H54 (cell line): ENCODE measurements around the gene CTNNA3.

Experiments used
- DNase-seq: peaks from one replicate; pipeline ENCODE4 v3.0.0; 2011; ENCODE audit warnings: low spot score, mixed read lengths; ENCODE audit not compliant: insufficient read length
- FAIRE-seq: peaks from 3 replicates; lab custom pipeline; 2011; peaks lifted over from hg19 to GRCh38; lab: Jason Lieb, UNC
- POLR2A ChIP-seq: IDR thresholded peaks from 2 replicates; pipeline ENCODE4 v1.6.1; 2011; ENCODE audit warnings: low read depth, mild to moderate bottlenecking, low read length

The CTNNA3 gene

DNA sequence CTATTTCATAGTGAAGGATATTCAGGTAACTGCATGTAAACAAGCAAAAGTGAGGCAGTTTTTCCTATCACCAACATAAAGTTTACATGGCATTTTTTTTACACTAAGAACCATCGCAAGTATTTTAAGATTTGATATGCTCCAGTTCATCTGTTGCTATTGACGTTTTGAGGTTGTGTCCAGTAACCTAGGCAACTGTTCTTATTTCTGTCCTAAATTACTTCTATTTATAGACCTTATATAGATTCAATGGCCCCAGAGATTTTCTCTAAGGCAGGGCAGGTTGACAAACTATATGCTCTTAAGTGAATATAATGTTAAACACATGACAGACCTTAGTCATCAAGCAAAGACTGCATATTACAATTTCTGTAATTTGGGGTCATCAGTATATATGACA lies 1600.4 kb downstream of the CTNNA3 start:
- no peak for TF ChIP-seq POLR2A
- FAIRE-seq, result no peak
- no peak for DNase-seq

DNA sequence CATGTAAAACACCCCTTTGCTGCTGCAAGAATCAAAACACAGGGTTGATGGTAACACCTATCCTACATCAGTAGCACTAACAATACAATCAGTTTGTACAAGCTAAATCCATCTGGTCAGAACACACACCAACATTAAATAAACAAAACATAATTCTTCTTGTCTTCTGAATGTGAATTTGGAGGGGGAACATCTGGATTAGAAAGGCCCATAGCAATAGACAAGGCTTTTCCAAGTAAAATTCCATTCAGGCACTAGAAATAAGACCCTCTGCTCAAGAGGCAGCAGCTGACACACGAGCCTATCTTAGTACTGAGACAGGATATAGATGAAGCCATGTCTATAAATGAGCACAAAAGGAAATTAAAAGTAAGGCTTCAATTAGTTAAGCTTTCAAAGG lies 1610.1 kb downstream of the CTNNA3 start:
- FAIRE-seq, result no peak
- no peak for DNase-seq
- TF ChIP-seq POLR2A, result no peak

DNA sequence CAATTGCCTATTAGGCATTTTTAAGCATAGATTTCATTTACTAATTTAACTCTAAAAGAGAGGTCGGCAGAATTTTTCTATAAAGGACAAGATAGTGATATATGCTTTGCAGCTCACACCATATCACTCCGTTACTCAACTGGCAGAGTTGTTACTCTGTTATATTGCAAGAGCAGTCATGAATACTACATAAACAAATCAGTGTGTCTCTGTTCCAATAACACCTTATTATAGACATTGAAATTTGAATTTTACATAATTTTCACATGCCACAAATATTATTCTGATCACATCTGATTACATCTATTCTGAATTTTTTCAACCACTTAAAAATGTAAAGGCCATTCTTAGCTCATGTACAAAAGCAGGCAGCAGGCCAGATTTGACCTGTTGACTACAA lies 1624.1 kb downstream of the CTNNA3 start:
- TF ChIP-seq POLR2A, result no peak
- FAIRE-seq (no peak), DNase-seq (no peak)

DNA sequence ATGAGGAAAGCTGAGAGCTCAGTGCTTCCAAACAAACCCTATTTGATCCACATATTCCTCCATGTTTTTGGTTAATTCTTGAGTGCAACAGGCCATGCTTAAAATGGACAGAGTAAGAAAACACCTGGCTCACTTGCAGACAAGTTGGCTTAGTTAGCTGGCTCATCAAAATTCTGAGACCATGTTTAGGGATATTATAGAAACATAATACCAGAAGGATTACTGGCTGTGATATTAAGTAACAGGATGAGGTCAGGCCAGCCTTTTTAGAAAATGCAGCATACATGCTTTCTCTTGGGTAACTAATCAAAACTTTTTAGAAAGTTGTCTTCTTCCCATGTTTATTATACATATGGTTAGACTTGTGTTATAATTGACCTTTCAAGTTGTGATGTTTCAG lies 1637.4 kb downstream of the CTNNA3 start:
- FAIRE-seq, result no peak
- DNase-seq, result no peak
- TF ChIP-seq POLR2A, result no peak

DNA sequence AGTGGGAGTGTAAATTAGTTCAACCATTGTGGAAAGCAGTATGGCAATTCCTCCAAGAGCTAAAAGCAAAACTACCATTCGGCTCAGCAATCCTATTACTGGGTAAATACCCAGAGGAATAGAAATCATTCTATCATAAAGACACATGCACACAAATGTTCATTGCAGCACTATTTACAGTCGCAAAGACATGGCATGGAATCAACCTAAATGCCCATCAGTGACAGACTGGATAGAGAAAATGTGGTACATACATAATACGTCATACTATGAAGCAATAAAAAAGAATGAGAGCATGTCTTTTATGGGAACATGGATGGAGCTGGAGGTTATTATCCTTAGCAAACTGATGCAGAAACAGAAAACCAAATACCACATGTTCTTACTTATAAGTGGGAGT lies 1646.7 kb downstream of the CTNNA3 start:
- TF ChIP-seq POLR2A, result no peak
- no peak for FAIRE-seq
- no peak for DNase-seq

DNA sequence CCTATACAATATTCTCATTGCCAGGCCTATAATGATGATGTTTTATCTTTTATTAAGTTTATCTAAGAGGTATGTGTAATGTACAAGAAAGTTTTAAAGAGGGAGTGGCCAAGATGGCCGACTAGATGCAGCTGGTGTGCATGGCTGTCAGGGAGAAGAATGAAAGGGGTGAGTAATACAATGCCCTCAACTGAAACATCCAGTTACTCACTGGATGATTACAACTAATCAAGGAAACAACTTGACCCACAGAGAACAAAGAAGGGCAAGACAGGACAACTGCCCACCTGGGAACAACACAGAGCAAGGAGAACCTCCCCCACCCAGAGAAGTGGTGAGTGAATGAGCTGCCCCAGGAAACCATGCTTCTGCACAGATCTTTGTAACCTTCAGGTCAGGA lies 1650.1 kb downstream of the CTNNA3 start:
- FAIRE-seq (no peak), DNase-seq (no peak)
- TF ChIP-seq POLR2A, result no peak

DNA sequence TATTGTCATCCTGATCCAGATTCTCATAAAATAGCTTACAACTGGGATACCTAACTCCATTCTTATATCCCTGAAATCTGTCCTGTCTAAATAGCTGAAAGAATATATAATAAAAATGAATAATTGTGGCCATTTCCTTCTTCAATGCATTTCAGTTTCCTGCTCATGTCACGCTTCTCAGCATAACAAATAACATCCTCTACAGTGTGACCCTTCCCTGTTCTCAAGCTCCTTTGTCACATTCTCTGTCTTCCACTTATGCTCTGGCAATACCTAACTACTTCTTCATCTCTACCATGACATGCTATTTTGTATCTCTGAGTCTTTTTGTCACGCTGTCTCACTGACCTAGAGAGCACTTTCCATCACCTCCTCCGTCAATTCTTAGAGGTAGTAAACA lies 1654.2 kb downstream of the CTNNA3 start:
- no peak for TF ChIP-seq POLR2A
- no peak for FAIRE-seq
- DNase-seq, result no peak

DNA sequence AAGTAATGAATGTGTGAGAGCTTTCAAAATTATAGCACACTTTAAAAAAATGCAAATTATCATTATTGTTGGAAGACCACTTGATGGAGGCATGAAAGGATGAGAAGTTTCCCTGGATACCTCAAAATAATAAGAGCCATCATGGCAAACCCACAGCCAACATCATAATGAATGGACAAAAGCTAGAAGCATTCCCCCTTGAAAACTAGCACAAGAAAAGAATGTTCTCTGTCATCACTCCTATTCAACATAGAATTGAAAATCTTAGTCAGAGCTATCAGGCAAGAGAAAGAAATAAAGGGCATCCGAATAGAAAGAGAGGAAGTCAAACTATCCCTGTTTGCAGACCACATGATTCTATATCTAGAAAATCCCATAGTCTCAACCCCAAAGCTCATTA lies 1657.4 kb downstream of the CTNNA3 start:
- FAIRE-seq (no peak), DNase-seq (no peak)
- no peak for TF ChIP-seq POLR2A

DNA sequence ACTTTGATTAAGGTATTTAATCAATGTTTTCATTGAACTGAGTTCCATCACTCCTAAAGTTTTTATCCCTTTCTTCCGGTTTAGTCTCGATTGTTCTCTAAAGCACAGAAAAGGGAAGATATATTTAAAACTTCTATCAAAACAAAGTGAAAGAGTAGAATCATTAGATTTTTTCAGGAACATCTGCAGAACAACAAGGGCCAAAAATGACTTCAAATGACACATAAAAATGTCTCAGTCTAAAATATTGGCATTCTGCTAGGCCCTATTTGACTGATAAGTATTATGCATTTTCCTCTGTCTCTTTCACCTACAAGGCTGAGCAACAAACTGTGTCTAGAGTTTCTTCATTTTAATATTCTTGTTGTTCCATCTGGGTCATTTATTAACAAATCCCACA lies 1669.7 kb downstream of the CTNNA3 start:
- DNase-seq (no peak), FAIRE-seq (no peak)
- no peak for TF ChIP-seq POLR2A

DNA sequence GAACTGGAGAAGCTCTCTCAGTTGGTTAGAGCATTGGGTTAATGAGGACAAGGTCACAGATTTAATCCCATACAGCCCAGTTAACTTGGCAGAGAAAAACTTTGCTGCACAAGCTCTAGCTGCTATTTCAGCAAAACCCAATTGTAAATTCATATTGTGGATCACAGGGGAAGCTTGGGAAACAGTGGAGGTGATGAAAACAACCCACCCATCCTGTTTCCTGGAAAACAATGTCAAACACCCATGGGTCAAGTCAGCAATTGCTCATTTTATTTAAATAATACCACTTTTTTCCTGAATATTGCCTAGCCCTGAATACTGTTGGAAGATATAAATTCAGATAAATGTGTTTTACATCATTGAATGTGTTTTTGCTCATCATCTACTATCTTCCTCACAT lies 1670.8 kb downstream of the CTNNA3 start:
- FAIRE-seq (no peak), DNase-seq (no peak)
- TF ChIP-seq POLR2A, result no peak

DNA sequence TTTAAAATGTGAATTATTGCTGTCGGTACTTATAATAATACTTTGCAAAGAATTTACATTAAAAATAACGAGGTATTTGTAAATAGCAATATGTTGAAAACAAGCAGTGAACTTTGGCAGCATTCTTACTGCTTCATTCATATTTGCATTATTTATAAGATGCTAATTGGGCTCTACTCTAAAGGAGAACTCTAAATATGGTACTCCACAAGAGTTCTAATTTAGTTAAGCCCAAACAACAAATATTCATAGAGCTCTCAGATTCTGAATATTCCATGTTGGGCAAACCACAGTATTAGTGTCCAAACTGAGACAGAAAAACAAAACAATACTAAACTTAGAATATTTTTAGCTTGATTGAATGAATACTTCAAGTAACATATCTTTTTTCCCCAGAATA lies 1674.6 kb downstream of the CTNNA3 start:
- no peak for TF ChIP-seq POLR2A
- no peak for FAIRE-seq
- DNase-seq, result no peak

DNA sequence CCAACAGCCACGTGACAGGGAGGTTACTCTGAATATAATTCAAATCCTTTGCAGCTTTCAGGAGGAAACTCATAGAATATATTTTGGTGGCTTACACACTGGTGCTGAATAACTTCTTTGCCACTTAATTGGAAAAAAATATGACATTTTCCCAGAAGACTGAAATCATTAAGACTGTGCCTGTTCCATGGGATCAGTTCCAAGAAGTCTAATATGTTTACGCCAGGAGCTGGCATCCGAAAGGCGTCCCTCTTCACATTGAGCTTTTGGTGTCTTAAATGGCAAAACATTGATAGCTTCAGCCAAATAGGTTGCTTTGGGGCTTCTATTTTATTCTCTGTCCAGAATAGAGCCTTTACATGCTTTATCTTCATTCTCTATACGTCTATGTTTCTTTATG lies 1687.8 kb downstream of the CTNNA3 start:
- no peak for TF ChIP-seq POLR2A
- no peak for DNase-seq
- no peak for FAIRE-seq

DNA sequence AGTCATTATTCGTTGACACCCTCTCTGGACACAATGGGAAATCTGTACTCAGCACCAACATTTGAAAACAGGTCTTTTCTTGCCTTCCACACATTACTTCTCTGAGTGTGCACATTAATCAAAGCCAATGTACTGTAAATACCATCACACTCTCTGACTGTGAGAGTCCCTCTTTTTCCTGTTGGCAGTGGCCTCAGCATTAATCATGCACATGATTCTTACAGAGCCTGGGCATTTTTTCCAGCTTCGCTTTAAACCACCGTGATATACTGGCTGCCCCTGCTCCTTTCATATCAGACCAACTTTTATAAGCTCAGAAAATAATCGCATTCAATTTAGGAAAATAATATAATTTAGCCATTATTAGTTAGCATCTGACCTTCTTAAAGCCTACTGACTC lies 1689.6 kb downstream of the CTNNA3 start:
- no peak for DNase-seq

DNA sequence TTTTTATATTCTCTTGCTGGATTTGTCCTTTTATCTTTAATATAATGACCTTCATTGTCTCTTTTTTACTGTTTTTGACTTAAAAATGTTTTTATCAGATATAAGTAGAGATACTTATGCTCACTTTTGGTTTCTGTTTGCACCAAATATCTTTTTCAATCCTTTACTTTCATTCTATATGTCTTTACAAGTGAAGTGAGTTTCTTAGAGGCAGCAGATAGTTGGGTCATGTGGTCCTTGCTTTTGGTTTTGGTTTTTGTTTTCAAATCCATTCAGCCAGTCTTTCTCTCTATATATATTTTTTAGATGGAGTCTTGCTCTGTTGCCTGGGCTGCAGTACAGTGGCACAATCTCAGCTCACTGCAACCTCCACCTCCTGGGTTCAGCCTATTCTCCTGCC lies 1702.5 kb downstream of the CTNNA3 start:
- FAIRE-seq (no peak), DNase-seq (no peak)
- TF ChIP-seq POLR2A, result no peak

More for the DNA sequence above, 1689.6 kb downstream of the CTNNA3 start:
- FAIRE-seq, result no peak
- TF ChIP-seq POLR2A, result no peak

DNA sequence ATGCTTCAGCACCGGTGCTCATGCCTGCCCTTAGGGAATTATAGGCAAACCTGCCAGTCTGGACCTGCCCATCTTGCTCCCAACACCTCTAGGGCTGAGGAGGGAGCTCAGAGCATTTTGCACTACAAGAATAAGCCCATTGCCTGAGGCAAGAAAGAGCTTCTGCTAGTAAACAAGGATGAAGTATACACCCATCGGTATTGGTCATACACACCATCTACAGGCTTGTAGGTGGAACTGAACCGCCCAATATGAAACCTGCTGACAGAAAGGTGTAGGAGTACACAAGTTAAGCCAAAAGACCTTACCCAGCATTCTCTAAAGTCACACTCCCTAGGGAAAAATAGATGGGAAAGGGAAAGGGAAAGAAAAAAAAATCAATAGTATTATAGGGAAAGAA lies 1727.1 kb downstream of the CTNNA3 start:
- TF ChIP-seq POLR2A, result no peak
- DNase-seq (no peak), FAIRE-seq (no peak)

DNA sequence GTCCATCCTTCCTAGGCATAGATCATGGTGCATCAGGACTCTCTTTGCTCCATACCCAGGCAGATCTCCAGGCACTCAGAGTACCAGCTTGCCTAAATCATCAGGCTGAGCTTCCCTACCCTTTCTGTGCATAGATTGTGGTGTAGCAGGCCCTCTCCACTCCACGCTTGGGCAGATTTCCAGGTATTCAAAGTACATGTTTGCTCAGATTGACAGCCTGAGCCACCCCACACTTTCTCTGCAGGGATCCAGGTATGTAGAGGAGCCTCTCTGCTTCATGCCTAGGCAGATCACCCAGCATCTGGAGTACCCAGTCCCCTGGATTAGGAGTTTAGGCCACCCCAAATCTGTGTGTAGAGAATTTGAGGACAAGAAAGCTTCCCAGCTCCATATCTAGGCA lies 1727.6 kb downstream of the CTNNA3 start:
- FAIRE-seq (no peak), DNase-seq (no peak)
- no peak for TF ChIP-seq POLR2A
